Activated B cell treated with CpG ODN at 0.5 μM for 24 hours (primary cell): ENCODE data around the gene DSG4. TPM values are rescaled to one million over a fixed set of nuclear protein-coding genes. Genes with fewer than 3 reads are reported as not detected.

ENCODE experiments used
- ATAC-seq: fragments of 200-7000 bp; cut with Tn5 transposase; one replicate; pipeline ENCODE4 v1.10.0; 2021; ENCODE audit warnings: low read depth, mild to moderate bottlenecking, moderate library complexity
- CTCF ChIA-PET: fragments of 350-600 bp; sonication (Branson Sonifier 250); formaldehyde crosslinking; loops from one replicate; lab custom pipeline; 2021; ENCODE audit warnings: antibody characterized with exemption; lab: Charles Lee
- POLR2A ChIA-PET: fragments of 350-600 bp; sonication (Branson Sonifier 250); formaldehyde crosslinking; loops from one replicate; lab custom pipeline; 2021; ENCODE audit warnings: antibody characterized with exemption; lab: Charles Lee
- DNase-seq: peaks from one replicate; pipeline ENCODE4 v3.0.0; 2022
- H3K27ac Mint-ChIP-seq: one replicate; pipeline ENCODE4 v1.8.0; 2020; ENCODE audit warnings: mixed read lengths
- H3K27me3 Mint-ChIP-seq: one replicate; pipeline ENCODE4 v1.8.0; 2021; ENCODE audit warnings: mixed read lengths
- H3K36me3 Mint-ChIP-seq: one replicate; pipeline ENCODE4 v1.8.0; 2021; ENCODE audit warnings: low read depth, mixed read lengths
- H3K4me1 Mint-ChIP-seq: one replicate; pipeline ENCODE4 v1.8.0; 2021; ENCODE audit warnings: mixed read lengths
- H3K4me3 Mint-ChIP-seq: one replicate; pipeline ENCODE4 v1.8.0; 2020; ENCODE audit warnings: mild to moderate bottlenecking, mixed read lengths
- H3K9me3 Mint-ChIP-seq: one replicate; pipeline ENCODE4 v1.8.0; 2020; ENCODE audit warnings: mixed read lengths
- CTCF ChIP-seq: fragments of 200-600 bp; IDR thresholded peaks from one replicate; pipeline ENCODE4 v1.8.0; 2022; ENCODE audit warnings: antibody characterized with exemption, mild to moderate bottlenecking
- intact Hi-C: fragments of 100-400 bp; cut with micrococcal nuclease; formaldehyde crosslinking; loops from one replicate; pipeline ENCODE4 v1.15.1; 2024
- total RNA-seq: library from RNA; stranded (reverse); gene quantifications from 2 replicates; pipeline ENCODE4 v1.2.3, GENCODE V29; 2022

The DSG4 gene
- total RNA-seq, 1 donor from 2014 or later = not detected

- ATAC-seq (no peak), DNase-seq (no peak)
- intact Hi-C loops = no loop called here
- no peaks in the 10 kb centered on the region for H3K27me3 Mint-ChIP-seq
- ChIA-PET CTCF (no interaction called here), POLR2A (no interaction called here)
- peaks cover 2% of the 10 kb centered on the region for H3K9me3 Mint-ChIP-seq
- H3K27ac Mint-ChIP-seq = no peak overlapping the region
- H3K36me3 Mint-ChIP-seq = no peaks in the 10 kb centered on the region
- H3K4me1 Mint-ChIP-seq = no peaks in the 10 kb centered on the region
- no peak for TF ChIP-seq CTCF
- no peak overlapping the region for H3K4me3 Mint-ChIP-seq
Observed at GRCh38 chr18:31432316-31432715, 55.7 kb downstream of the DSG4 start.

- peaks cover 2% of the 10 kb centered on the region for H3K9me3 Mint-ChIP-seq
- H3K36me3 Mint-ChIP-seq = no peaks in the 10 kb centered on the region
- TF ChIP-seq CTCF = no peak
- H3K27ac Mint-ChIP-seq = no peak overlapping the region
- ATAC-seq (no peak), DNase-seq (no peak)
- ChIA-PET POLR2A (no interaction called here), CTCF (no interaction called here)
- H3K27me3 Mint-ChIP-seq = no peaks in the 10 kb centered on the region
- H3K4me1 Mint-ChIP-seq = no peaks in the 10 kb centered on the region
- H3K4me3 Mint-ChIP-seq = no peak overlapping the region
- intact Hi-C loops = no loop called here
Observed at GRCh38 chr18:31436825-31437224, 60.2 kb downstream of the DSG4 start.

- Mint-ChIP-seq H3K9me3 (no peaks in the 10 kb centered on the region), H3K27ac (no peak overlapping the region), H3K27me3 (no peaks in the 10 kb centered on the region), H3K4me1 (no peaks in the 10 kb centered on the region), H3K4me3 (no peak overlapping the region), H3K36me3 (no peaks in the 10 kb centered on the region)
- ChIA-PET POLR2A (no interaction called here), CTCF (no interaction called here)
- ATAC-seq = no peak
- no peak for DNase-seq
- TF ChIP-seq CTCF = no peak
- intact Hi-C loops = no loop called here
Observed at GRCh38 chr18:31438402-31438801, 61.8 kb downstream of the DSG4 start.

- ChIA-PET POLR2A (no interaction called here), CTCF (no interaction called here)
- Mint-ChIP-seq H3K4me3 (no peak overlapping the region), H3K36me3 (no peaks in the 10 kb centered on the region), H3K27ac (no peak overlapping the region), H3K4me1 (no peaks in the 10 kb centered on the region), H3K9me3 (no peaks in the 10 kb centered on the region), H3K27me3 (no peaks in the 10 kb centered on the region)
- intact Hi-C loops = no loop called here
- TF ChIP-seq CTCF = no peak
- no peak for DNase-seq
- no peak for ATAC-seq
Observed at GRCh38 chr18:31439807-31440325, 63.3 kb downstream of the DSG4 start.

GRCh38 chr18:31440787-31441186, 64.2 kb downstream of the DSG4 start:
- ATAC-seq (no peak), DNase-seq (no peak)
- Mint-ChIP-seq H3K27me3 (no peaks in the 10 kb centered on the region), H3K36me3 (no peaks in the 10 kb centered on the region), H3K27ac (no peak overlapping the region), H3K4me1 (no peaks in the 10 kb centered on the region), H3K9me3 (no peaks in the 10 kb centered on the region), H3K4me3 (no peak overlapping the region)
- intact Hi-C loops = no loop called here
- ChIA-PET CTCF (no interaction called here), POLR2A (no interaction called here)
- TF ChIP-seq CTCF = no peak
